ENCODE measurements around the gene SCCPDH.

GRCh38 chr1:246725191-246725590, 982 bp downstream of the SCCPDH start:
- no peak for TF ChIP-seq ELF4 (IDR thresholded peaks at IDR 0.05)
- TF ChIP-seq NFRKB (IDR thresholded peaks at IDR 0.05): no peak
- TF ChIP-seq, protein P1, sequence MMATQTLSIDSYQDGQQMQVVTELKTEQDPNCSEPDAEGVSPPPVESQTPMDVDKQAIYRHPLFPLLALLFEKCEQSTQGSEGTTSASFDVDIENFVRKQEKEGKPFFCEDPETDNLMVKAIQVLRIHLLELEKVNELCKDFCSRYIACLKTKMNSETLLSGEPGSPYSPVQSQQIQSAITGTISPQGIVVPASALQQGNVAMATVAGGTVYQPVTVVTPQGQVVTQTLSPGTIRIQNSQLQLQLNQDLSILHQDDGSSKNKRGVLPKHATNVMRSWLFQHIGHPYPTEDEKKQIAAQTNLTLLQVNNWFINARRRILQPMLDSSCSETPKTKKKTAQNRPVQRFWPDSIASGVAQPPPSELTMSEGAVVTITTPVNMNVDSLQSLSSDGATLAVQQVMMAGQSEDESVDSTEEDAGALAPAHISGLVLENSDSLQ (IDR thresholded peaks at IDR 0.05): no peak
- no peak for TF ChIP-seq FOXM1 (IDR thresholded peaks at IDR 0.05; ENCODE audit: borderline replicate concordance)

Data from HEK293T (cell line).